Fibroblast of lung (primary cell): Measurements from ENCODE around the gene ASB12.

Experiments
- EZH2 ChIP-seq: IDR thresholded peaks from 2 replicates; pipeline ENCODE4 v1.5.1; 2012; ENCODE audit warnings: low read length, control low read depth, mild to moderate bottlenecking; ENCODE audit errors: missing control alignments
- TF ChIP-seq, protein P1 (sequence below), 2 donors: IDR thresholded peaks in 1 of 2; conservative IDR thresholded peaks in 1 of 2; 1 replicate in 1 of 2; 2 replicates in 1 of 2; pipeline ENCODE4 v1.5.1; 2011 to 2012; ENCODE audit warnings: low read length in 2 of 2, control low read depth in 1 of 2, inconsistent platforms in 1 of 2, low read depth in 1 of 2, mild to moderate bottlenecking in 1 of 2

- TF ChIP-seq, protein P1, sequence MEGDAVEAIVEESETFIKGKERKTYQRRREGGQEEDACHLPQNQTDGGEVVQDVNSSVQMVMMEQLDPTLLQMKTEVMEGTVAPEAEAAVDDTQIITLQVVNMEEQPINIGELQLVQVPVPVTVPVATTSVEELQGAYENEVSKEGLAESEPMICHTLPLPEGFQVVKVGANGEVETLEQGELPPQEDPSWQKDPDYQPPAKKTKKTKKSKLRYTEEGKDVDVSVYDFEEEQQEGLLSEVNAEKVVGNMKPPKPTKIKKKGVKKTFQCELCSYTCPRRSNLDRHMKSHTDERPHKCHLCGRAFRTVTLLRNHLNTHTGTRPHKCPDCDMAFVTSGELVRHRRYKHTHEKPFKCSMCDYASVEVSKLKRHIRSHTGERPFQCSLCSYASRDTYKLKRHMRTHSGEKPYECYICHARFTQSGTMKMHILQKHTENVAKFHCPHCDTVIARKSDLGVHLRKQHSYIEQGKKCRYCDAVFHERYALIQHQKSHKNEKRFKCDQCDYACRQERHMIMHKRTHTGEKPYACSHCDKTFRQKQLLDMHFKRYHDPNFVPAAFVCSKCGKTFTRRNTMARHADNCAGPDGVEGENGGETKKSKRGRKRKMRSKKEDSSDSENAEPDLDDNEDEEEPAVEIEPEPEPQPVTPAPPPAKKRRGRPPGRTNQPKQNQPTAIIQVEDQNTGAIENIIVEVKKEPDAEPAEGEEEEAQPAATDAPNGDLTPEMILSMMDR (conservative IDR thresholded peaks at IDR 0.05 in 1 of 2, IDR thresholded peaks at IDR 0.05 in 1 of 2; ENCODE audit: low read depth in 1 of 2, low read length in 2 of 2): no peak
- TF ChIP-seq EZH2: no peak
Observed at GRCh38 chrX:64186974-64187761, 43.2 kb downstream of the ASB12 start.
